ENCODE data around the gene IL1RL2.

IL1RL2 gene

DNA sequence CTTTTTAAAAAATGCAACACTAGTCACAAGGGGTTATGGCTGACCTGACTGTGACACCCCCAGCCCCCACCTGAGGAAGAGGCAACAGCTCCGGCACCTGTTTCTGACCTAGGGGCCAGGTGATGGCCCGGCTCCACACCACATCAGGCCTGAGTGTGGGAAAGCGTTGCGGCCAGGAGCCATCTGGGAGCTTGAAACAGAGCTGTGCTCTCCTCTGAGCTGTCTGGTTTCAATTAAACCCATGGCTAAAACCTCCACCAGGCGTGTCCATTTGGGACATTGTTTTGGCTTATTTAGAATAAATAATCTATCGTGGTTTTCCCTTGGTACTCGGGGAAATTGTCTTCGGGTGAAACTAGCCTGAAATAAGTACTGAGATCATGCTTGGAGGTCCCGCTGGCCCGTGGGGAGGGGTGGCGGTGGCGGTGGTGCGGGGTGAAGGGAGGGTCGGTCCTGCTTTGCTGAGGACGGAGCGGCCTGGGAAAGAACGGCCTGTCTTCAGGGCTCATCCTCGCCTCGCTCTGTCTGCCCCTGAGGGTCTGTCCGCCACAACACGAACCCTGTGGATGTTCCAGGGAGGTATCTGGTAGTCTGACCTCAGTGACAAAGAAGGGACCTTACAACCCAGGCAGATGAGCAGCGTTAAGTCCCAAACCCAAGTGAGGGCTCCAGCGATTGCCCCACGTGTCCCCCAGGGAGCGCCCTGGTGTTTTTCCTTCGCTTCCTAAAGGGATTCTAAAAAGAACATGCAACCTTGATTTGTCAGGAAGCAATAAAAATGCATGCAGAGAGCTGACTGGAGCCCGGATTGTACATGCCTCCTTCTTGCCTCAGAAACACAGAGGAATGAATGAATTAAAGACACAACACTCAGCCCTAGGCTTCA, 58.7 kb downstream of the IL1RL2 start:
- no peaks in the 10 kb centered on the region for H3K36me3 Mint-ChIP-seq (ENCODE audit: low read depth)
- intact Hi-C loops (cut with micrococcal nuclease): no loop called here
- no peaks in the 10 kb centered on the region for H3K9me3 Mint-ChIP-seq
- H3K27ac Mint-ChIP-seq: peak overlapping the region; percentile 4
- H3K4me1 Mint-ChIP-seq (ENCODE audit: low read depth): peaks cover 14% of the 10 kb centered on the region
- H3K4me3 Mint-ChIP-seq: no peak overlapping the region
- peaks cover 46% of the 10 kb centered on the region for H3K27me3 Mint-ChIP-seq

DNA sequence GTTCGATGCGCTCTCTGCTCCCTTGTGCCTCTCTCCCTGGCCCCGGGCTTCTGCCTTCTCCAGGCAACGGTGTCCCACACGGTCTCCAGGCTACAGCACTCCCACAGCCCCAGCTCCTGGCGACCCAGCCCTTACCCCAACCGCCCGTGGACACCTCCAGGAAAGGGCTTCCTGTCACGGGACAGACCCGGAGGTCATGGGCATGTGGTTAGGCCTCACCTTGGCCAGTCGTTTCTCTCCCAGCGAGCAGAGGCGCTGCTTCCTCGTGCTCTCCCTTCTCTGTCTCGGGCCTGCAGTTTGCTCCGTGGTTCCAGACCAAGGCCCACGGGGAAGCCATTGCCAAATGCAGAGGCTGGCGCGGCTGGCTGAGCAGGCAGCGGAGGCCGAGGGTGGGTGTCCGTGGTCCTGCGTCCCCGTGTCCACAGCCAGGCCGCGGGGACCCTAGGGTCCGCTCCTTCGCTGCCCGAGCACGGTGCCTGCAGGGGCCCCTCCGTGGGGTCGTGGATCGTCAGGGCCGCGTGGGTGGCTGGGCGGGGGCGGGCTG, 63.5 kb downstream of the IL1RL2 start:
- H3K27ac Mint-ChIP-seq: peak overlapping the region; percentile 64
- no peaks in the 10 kb centered on the region for H3K9me3 Mint-ChIP-seq
- intact Hi-C loops (cut with micrococcal nuclease): loop anchor here (5.0 kb wide), 1 partner anchor 47 kb away; no protein-coding TSS in a partner anchor
- no peaks in the 10 kb centered on the region for H3K36me3 Mint-ChIP-seq (ENCODE audit: low read depth)
- peaks cover 54% of the 10 kb centered on the region for H3K27me3 Mint-ChIP-seq
- H3K4me1 Mint-ChIP-seq (ENCODE audit: low read depth): peaks cover 26% of the 10 kb centered on the region
- no peak overlapping the region for H3K4me3 Mint-ChIP-seq

DNA sequence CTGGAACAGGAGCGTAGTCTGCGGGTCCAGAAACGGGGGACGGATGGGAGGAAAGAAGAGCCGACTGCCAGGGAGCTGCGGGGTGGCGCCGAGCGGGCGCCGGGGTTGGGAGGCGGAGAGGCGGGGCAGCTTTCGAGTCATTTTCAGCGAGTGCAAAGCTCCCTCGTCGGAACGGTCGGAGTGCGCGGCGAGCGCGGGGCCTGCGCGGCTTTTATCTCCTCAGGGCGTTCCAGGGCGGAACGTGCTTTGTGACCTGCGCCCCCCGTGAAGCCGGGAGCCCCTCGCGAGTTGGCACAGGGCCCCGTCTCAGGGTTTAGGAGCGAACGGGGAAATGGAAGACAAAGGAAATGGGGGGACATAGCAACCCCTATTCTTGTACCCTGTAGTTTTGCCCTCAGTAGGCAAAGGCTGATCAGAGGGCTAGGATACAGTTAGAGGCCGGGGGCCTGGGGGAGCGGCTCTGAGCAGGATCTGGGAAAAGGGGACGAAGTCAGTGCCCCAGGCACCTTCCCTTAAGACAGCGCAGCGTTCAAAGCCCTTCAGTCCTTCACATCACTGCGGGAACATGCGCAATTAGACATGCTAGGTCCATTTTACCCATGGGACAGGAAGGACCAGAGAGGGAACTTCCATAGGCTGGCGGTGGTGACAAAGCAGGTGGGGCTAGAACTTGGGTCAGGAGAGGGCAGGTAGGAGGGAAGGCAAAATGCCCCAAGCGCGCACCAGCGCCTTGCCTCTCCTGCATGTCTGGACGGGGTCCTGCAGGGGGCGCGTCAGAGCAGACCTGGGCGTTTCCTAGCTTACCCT, 64.4 kb downstream of the IL1RL2 start:
- Mint-ChIP-seq H3K27me3 (peaks cover 49% of the 10 kb centered on the region), H3K36me3 (ENCODE audit: low read depth) (no peaks in the 10 kb centered on the region), H3K4me3 (peak overlapping the region; percentile 73), H3K4me1 (ENCODE audit: low read depth) (peaks cover 27% of the 10 kb centered on the region), H3K9me3 (no peaks in the 10 kb centered on the region), H3K27ac (peak overlapping the region; percentile 64)
- intact Hi-C loops (cut with micrococcal nuclease): loop anchor here (5.0 kb wide), 1 partner anchor 46 kb away; no protein-coding TSS in a partner anchor

GRCh38 chr2:102251849-102252203, 65.0 kb downstream of the IL1RL2 start:
- Mint-ChIP-seq H3K36me3 (ENCODE audit: low read depth) (no peaks in the 10 kb centered on the region), H3K27me3 (peaks cover 45% of the 10 kb centered on the region), H3K9me3 (no peaks in the 10 kb centered on the region), H3K4me3 (no peak overlapping the region), H3K4me1 (ENCODE audit: low read depth) (peaks cover 31% of the 10 kb centered on the region), H3K27ac (no peak overlapping the region)
- intact Hi-C loops (cut with micrococcal nuclease): loop anchor here (2.0 to 5.0 kb wide), 3 partner anchors 45 to 191 kb away; partner anchors contain the start of gene IL18R1

DNA sequence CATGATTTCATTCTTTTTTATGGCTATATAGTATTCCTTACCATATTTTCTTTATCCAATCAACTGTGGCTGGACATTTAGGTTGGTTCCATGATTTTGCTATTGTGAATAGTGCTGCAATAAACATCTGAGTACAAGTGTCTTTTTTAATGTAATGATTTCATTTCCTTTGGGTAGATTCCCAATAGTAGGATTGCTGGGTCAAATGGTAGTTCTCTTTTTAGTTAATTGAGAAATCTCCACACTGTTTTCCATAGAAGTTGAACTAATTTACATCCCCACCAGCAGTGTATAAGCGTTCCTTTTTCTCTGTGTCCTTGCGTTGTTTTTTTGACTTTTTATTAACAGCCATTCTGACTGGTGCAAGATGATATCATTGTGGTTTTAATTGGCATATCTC, 65.4 kb downstream of the IL1RL2 start:
- no peaks in the 10 kb centered on the region for H3K36me3 Mint-ChIP-seq (ENCODE audit: low read depth)
- H3K27ac Mint-ChIP-seq: no peak overlapping the region
- peaks cover 43% of the 10 kb centered on the region for H3K27me3 Mint-ChIP-seq
- peaks cover 33% of the 10 kb centered on the region for H3K4me1 Mint-ChIP-seq (ENCODE audit: low read depth)
- H3K9me3 Mint-ChIP-seq: no peaks in the 10 kb centered on the region
- intact Hi-C loops (cut with micrococcal nuclease): loop anchor here (2.0 to 5.0 kb wide), 3 partner anchors 45 to 191 kb away; partner anchors contain the start of gene IL18R1
- H3K4me3 Mint-ChIP-seq: no peak overlapping the region

DNA sequence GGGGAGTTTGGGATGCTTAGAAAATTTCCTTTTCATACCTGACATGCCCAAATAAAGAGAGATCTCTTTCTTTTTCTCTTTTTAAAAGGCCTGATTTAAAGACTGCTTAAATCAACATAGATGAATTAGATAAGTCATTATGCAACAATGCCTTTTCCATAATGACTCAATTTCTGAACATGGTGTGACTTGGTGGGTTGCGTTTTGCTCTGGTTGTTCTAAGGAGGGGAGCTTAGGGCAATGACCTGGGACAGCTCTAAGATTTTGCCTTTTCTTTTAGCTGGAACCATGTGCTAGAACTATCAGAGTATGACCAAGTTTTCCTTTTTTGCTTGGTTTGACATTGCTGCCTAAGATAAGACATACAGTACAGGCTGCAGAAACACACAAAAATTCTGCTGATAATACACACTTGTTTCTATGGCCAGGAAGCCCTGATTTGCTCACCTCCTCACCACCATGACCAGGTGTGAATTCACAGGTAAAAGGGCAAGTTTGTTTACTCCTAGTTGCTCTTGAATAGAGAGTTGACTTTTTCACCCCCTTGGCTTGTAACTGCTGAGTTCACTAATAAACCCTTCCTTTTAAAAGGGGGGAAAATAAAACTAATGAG, 66.4 kb downstream of the IL1RL2 start:
- Mint-ChIP-seq H3K4me3 (no peak overlapping the region), H3K4me1 (ENCODE audit: low read depth) (peaks cover 39% of the 10 kb centered on the region), H3K27ac (no peak overlapping the region), H3K9me3 (no peaks in the 10 kb centered on the region), H3K27me3 (peaks cover 43% of the 10 kb centered on the region), H3K36me3 (ENCODE audit: low read depth) (no peaks in the 10 kb centered on the region)
- intact Hi-C loops (cut with micrococcal nuclease): loop anchor here (2.0 to 5.0 kb wide), 3 partner anchors 44 to 190 kb away; partner anchors contain the start of gene IL18R1

DNA sequence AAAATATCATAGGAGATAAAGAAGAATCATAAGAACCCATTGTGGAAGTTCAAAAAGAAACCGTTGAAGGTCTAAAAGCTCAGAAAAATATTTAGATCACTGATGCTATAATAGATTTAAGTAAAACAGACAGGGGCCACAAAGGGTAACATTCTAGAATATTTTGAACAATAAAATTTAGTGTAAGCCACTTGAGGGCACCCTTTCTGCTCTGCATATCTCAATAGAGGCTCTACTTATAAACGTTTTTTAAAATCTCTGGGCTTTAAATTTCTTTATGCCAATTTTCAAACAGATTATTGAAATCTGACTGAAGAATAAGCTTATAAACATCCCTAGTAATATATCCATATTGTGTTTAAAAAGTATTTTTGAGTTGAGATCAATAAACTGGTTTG, 66.9 kb downstream of the IL1RL2 start:
- Mint-ChIP-seq H3K36me3 (ENCODE audit: low read depth) (no peaks in the 10 kb centered on the region), H3K27me3 (peaks cover 42% of the 10 kb centered on the region), H3K9me3 (no peaks in the 10 kb centered on the region), H3K27ac (no peak overlapping the region), H3K4me1 (ENCODE audit: low read depth) (peaks cover 44% of the 10 kb centered on the region), H3K4me3 (no peak overlapping the region)
- intact Hi-C loops (cut with micrococcal nuclease): loop anchor here (2.0 to 5.0 kb wide), 3 partner anchors 44 to 189 kb away; partner anchors contain the start of gene IL18R1

- Mint-ChIP-seq H3K9me3 (no peaks in the 10 kb centered on the region), H3K4me1 (ENCODE audit: low read depth) (peaks cover 30% of the 10 kb centered on the region), H3K36me3 (ENCODE audit: low read depth) (no peaks in the 10 kb centered on the region), H3K4me3 (no peak overlapping the region), H3K27ac (no peak overlapping the region), H3K27me3 (peaks cover 21% of the 10 kb centered on the region)
- intact Hi-C loops (cut with micrococcal nuclease): no loop called here
These were observed 69.5 kb downstream of the IL1RL2 start for GRCh38 chr2:102256276-102256675.

DNA sequence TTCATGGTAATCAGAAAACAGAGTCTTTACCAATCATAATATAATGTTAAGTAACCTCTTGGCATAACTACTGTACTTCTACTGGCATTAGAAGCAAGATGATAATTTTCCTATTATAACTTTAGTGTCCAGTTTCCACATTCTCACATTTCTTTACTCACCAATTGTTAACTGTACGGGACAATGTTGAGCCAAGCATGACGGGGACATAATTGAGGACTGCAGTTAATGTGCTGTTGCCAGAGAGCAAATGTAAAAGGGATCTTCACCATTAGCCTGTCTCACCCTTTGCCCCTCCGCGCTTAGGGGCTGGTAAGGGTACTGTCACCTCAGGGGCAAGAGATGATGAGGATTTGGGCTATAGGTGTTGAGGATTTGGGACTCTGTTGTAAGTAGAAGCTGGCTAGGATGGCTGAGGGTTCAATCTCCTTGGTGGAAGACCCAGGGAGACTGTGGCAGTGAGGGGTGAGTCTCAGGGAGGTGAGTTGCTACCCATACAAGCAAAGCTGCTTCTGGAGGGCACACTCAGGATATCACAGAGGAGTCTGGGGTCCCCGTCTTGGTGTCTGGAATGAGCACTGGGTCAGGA, 70.1 kb downstream of the IL1RL2 start:
- intact Hi-C loops (cut with micrococcal nuclease): no loop called here
- Mint-ChIP-seq H3K27ac (no peak overlapping the region), H3K9me3 (no peaks in the 10 kb centered on the region), H3K4me1 (ENCODE audit: low read depth) (peaks cover 26% of the 10 kb centered on the region), H3K4me3 (no peak overlapping the region), H3K36me3 (ENCODE audit: low read depth) (no peaks in the 10 kb centered on the region), H3K27me3 (peaks cover 17% of the 10 kb centered on the region)

DNA sequence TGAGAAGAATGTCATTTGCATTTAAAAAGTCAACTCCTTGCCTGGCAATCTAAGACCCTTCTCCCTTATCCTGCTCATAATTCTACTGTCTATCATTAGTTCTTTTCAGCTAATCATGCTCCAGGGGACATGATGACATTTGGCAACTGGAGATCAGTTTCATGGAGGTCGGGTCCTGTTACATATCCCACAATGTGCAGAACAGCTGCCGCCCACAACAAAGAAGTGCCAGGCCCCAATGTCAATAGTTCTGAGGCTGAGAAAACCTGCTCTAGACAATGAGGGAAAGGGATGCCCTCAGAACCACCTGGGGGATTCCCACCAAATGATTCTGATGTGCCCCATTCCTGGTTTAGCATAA, 71.2 kb downstream of the IL1RL2 start:
- no peak overlapping the region for H3K4me3 Mint-ChIP-seq
- H3K27me3 Mint-ChIP-seq: peaks cover 10% of the 10 kb centered on the region
- no peak overlapping the region for H3K27ac Mint-ChIP-seq
- intact Hi-C loops (cut with micrococcal nuclease): no loop called here
- no peaks in the 10 kb centered on the region for H3K9me3 Mint-ChIP-seq
- no peaks in the 10 kb centered on the region for H3K36me3 Mint-ChIP-seq (ENCODE audit: low read depth)
- H3K4me1 Mint-ChIP-seq (ENCODE audit: low read depth): peaks cover 18% of the 10 kb centered on the region

GRCh38 chr2:102258386-102259074, 71.7 kb downstream of the IL1RL2 start:
- Mint-ChIP-seq H3K9me3 (no peaks in the 10 kb centered on the region), H3K4me3 (no peak overlapping the region), H3K27ac (no peak overlapping the region), H3K27me3 (peaks cover 5% of the 10 kb centered on the region), H3K4me1 (ENCODE audit: low read depth) (peaks cover 18% of the 10 kb centered on the region), H3K36me3 (ENCODE audit: low read depth) (no peaks in the 10 kb centered on the region)
- intact Hi-C loops (cut with micrococcal nuclease): no loop called here

GRCh38 chr2:102261467-102262135, 74.8 kb downstream of the IL1RL2 start:
- Mint-ChIP-seq H3K36me3 (ENCODE audit: low read depth) (no peaks in the 10 kb centered on the region), H3K27me3 (peaks cover 13% of the 10 kb centered on the region), H3K27ac (no peak overlapping the region), H3K9me3 (no peaks in the 10 kb centered on the region), H3K4me3 (no peak overlapping the region), H3K4me1 (ENCODE audit: low read depth) (peaks cover 17% of the 10 kb centered on the region)
- intact Hi-C loops (cut with micrococcal nuclease): no loop called here
